GM21360 (cell line): ENCODE results near the gene NANOG.
"Not testable (repeated sequence)": the region's sequence is repeated elsewhere in the genome, so short reads cannot be mapped to it uniquely, and the experiment has no call there.

Source experiments
- ATAC-seq: cut with Tn5 transposase; IDR thresholded peaks from one replicate; pipeline ENCODE4 v1.9.1; 2021; ENCODE audit warnings: mild to moderate bottlenecking, moderate library complexity; ENCODE audit not compliant: unreplicated experiment

NANOG gene

GRCh38 chr12:7788884-7789528 is at the start of gene NANOG:
Gene NANOG, plus strand, starts transcription at chr12:7789402. Its CDS starts 213 bp downstream, at chr12:7789615.
- not testable (repeated sequence) for ATAC-seq

DNA sequence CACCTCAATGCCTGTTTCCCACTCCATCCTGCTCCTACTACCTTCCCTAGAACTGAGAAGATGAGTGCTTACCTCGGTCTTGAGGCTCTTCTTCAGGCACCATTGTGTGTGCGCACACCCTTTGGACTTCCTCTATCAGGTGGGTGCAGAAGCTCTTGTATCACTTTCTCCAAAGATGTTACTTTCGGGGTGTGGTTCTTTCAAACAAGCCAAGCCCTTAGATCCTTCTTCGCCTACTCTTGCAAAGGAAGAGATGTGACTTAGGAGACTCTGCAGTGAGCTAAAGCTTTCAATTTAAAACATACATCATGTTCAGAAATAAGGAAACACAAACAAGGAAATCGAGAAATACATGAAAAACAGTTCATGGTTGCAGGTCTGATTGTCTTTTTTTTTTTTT is 42.0 kb upstream of the NANOG start, which contains the start of gene CLEC4C:
Gene CLEC4C, minus strand, starts transcription at position 130 of the 400 bp plus-strand sequence. Its CDS starts 27 bp downstream, at position 103.
- no peak for ATAC-seq

- ATAC-seq = no peak
Measured at GRCh38 chr12:7748852-7749251, 40.4 kb upstream of the NANOG start.

GRCh38 chr12:7749442-7749841 is 39.8 kb upstream of the NANOG start:
- ATAC-seq = no peak

DNA sequence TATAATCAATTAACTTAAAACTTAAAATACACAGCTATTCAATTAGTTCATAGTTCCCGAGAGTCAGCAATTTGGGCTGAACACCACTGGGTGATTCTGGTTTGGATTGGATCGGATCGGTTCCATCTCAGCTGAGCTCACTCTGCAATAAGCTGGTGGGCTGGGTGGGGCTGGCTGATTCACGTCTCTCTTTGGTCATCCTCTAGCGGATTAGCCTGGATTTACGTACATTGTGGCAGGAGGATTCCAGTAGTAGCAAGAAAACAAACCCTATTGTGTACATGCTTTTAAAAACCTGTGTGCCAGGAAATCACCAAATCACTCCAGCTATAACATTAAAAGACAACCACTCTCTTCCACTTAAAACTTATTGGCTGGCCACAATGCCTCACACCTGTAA is 38.9 kb upstream of the NANOG start:
- no peak for ATAC-seq

GRCh38 chr12:7751394-7751793 is 37.8 kb upstream of the NANOG start:
- no peak for ATAC-seq

GRCh38 chr12:7751941-7752922 is 37.0 kb upstream of the NANOG start:
- ATAC-seq = not testable (repeated sequence)

DNA sequence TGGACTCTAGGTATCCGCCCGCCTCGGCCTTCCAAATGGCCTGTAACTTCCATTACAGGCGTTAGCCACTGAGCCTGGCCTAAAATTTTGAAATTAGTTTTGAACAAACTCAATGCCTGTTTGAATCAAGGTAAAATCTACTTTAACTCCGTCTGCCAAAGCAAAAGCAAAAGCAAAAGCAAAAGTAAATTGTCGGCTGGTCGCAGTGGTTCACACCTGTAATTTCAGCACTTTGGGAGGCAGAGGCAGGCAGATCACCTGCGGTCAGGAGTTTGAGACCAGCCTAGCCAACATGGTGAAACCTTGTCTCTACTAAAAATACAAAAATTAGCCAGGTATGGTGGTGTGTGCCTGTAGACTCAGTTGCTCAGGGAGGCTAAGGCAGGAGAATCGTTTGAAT is 33.5 kb upstream of the NANOG start:
- not testable (repeated sequence) for ATAC-seq

DNA sequence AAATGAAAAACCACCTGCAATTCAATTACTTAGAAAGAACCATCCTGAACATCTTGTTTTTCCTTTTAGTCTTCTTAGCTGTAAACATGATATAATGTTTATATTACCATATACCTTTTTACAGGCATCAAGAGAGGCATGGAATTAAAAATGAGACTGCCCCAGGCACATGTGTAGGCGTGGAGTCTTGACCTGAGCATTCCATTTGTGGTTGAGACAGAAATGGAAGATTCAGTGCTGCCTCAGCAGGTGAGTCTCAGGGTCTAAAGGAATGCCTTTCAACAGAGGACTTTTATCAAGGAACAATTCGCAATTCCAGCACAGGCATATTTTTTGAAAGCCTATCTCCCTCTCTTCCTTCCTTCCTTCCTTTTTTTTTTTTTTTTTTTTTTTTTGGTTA is 32.2 kb upstream of the NANOG start:
- no peak for ATAC-seq

- ATAC-seq = no peak
Measured at GRCh38 chr12:7758766-7759140, 30.4 kb upstream of the NANOG start.

- no peak for ATAC-seq
Measured at GRCh38 chr12:7769999-7770398, 19.2 kb upstream of the NANOG start.

DNA sequence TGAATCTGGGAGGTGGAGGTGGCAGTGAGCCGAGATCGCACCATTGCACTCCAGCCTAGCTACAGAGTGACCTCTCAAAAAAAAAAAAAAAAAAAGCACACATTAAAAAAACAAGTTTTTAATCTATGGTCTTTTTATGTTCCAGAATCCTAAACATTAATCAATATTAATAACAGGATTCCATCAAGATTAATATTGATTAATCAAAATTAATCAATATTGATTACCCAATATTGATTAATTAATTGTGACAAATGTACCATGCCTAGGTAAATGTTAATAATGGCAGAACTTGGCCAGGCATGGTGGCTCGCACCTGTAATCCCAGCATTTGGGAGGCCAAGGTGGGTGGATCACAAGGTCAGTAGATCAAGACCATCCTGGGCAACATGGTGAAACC is 7.9 kb upstream of the NANOG start:
- ATAC-seq = no peak

- no peak for ATAC-seq
Measured at GRCh38 chr12:7782055-7782454, 7.1 kb upstream of the NANOG start.

DNA sequence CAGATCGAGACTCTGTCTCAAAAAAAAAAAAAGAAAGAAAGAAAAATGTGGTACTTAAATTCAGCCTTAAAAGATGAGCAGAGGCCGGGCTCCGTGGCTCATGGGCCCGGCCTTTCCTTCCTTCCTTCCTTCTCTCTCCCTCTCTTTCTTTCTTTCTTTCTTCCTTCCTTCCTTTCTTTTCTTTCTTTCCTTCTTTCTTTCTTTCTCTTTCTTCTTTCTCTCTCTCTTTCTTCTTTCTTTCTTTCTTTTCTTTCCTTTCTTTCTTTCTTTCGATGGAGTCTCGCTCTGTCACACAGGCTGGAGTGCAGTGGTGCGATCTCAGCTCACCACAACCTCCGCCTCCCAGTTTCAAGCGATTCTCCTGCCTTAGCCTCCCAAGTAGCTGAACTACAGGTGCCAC is 5.8 kb upstream of the NANOG start:
- ATAC-seq = not testable (repeated sequence)

DNA sequence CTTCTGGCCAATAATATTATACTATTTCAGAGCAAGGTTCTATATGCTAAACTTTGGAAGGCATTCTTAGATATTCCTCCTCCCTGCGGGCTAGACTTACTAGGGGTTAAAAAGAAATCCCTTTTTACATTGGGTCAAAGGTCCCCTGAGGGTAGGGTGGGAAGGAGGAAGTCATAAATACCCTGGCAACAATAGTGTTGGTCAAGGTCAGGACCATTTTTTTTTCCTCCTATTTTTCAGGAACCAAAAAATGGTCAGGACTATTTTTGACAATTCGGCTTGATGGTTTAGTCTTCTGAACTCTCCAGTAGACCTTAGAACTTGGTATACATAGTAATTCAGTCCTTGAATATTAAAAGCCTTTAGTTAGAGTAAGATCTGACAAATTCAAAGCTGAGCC is 4.5 kb upstream of the NANOG start:
- ATAC-seq = no peak

- no peak for ATAC-seq
Measured at GRCh38 chr12:7787574-7788293, 1.5 kb upstream of the NANOG start.

DNA sequence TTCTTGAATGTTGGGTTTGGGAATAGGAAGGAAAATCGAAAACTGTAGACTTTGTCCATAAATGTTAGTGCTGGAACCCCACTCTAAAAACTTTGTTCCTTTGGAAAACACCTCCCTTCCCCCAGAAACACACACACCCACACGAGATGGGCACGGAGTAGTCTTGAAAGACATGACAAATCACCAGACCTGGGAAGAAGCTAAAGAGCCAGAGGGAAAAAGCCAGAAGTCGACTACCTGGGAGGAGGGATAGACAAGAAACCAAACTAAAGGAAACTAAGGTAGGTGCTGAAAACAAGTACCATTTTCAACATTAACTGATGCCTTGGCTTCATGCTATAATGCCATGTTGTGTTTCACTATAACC is 925 bp upstream of the NANOG start:
- no peak for ATAC-seq

DNA sequence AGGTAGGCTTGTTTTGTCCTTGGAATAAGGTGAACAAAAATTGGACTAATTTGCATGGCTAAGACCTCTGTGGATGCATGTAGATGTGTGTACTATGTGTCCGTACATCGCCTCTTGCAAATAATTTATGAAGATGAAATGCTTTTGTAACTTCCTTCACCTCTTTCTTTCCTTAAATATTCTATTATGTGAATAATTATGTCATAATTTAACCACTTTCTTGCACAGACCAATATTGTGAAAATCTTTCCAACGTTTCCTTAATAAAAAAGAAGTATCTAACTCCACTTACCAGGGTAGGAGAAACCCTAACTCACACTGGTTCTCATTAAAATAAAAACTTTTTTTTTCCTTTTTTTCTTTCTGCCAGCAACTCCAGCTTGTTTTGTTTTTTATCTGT is 4.0 kb downstream of the NANOG start:
- no peak for ATAC-seq

DNA sequence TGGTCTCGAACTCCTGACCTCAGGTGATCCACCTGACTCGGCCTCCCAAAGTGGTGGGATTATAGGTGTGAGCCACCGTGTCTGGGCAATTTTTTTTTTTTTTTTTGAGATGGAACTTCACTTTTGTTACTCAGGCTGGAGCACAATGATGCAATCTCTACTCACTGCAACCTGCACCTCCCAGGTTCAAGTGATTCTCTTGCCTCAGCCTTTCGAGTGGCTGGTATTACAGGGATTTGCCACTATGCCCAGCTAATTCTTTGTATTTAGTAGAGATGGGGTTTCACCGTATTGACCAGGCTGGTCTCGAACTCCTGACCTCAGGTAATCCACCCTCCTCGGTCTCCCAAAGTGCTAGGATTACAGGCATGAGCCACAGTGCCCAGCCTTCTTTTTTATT is 8.1 kb downstream of the NANOG start:
- not testable (repeated sequence) for ATAC-seq

DNA sequence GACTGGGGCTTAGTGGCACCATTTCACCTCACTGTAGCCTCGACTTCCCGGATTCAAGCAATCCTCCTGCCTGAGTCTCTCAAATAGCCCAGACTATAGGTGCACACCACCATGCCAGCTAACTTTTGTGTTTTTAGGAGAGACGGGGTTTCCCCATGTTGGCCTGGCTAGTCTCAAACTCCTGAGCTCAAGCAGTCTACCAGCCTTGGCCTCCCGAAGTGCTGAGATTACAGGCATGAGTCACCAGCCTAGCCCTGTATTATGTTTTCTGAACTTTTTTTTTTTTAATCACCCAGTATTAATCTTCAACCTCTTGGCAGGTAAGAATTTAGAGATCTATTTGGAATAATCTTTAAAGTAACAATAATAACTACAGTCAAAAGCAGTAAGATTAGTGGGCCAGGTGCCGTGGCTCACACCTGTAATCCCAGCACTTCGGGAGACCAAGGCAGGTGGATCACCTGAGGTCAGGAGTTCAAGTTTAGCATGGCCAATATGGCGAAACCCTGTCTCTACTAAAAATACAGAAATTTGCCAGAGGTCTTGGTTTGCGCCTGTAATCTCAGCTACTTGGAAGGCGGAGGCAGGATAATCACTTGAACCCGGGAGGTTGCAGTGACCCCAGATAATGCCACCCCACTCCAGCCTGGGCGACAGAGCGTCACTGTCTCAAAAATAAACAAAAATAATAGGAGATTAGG is 8.6 kb downstream of the NANOG start:
- ATAC-seq = no peak
